T-helper 17 cell (primary cell): Measurements from ENCODE around the gene METTL6. TPM values are rescaled to one million over a fixed set of nuclear protein-coding genes. Genes with fewer than 3 reads are reported as not detected.

Experiments used
- ATAC-seq: fragments of 150-1000 bp; cut with Tn5 transposase; 2 replicates; pipeline ENCODE4 v1.10.0; 2021; ENCODE audit warnings: mild to moderate bottlenecking, moderate library complexity
- DNase-seq, 3 donors: peaks; one replicate each; pipeline versions ENCODE4 v3.0.0 to v3.0.0-alpha.2; 2020 to 2021
- H3K9me3 ChIP-seq: one replicate; pipeline ENCODE4 v1.7.0; 2013; ENCODE audit warnings: low read length, mild to moderate bottlenecking; ENCODE audit not compliant: control insufficient read depth, poor library complexity, severe bottlenecking
- H3K27ac Mint-ChIP-seq: one replicate; pipeline ENCODE4 v1.8.0; 2022; ENCODE audit warnings: mild to moderate bottlenecking, moderate library complexity, mixed read lengths
- H3K27me3 Mint-ChIP-seq: one replicate; pipeline ENCODE4 v1.8.0; 2022; ENCODE audit warnings: mixed read lengths
- H3K36me3 Mint-ChIP-seq: one replicate; pipeline ENCODE4 v1.8.0; 2022; ENCODE audit warnings: low read depth, mixed read lengths
- H3K4me1 Mint-ChIP-seq: one replicate; pipeline ENCODE4 v1.8.0; 2022; ENCODE audit warnings: mild to moderate bottlenecking, mixed read lengths
- H3K4me3 Mint-ChIP-seq: one replicate; pipeline ENCODE4 v1.8.0; 2022; ENCODE audit warnings: mild to moderate bottlenecking, moderate library complexity, mixed read lengths
- total RNA-seq, 4 donors: library from RNA in 2 of 4; stranded (reverse) in 2 of 4; gene quantifications; one replicate each; pipeline ENCODE4 v1.2.3 and lab custom pipeline; 2022 to 2026

METTL6 gene
- total RNA-seq, 2 donors from 2014 or later = 6.5 to 8.6 TPM

GRCh38 chr3:15456321-15456720, 29.0 kb upstream of the METTL6 start:
- H3K4me1 Mint-ChIP-seq = peaks cover 14% of the 10 kb centered on the region
- DNase-seq (no peak), ATAC-seq (no peak)
- H3K27me3 Mint-ChIP-seq = no peaks in the 10 kb centered on the region
- no peak overlapping the region for H3K4me3 Mint-ChIP-seq
- H3K27ac Mint-ChIP-seq = no peak overlapping the region
- H3K9me3 ChIP-seq = no peaks in the 10 kb centered on the region
- H3K36me3 Mint-ChIP-seq = peaks cover 2% of the 10 kb centered on the region

DNA sequence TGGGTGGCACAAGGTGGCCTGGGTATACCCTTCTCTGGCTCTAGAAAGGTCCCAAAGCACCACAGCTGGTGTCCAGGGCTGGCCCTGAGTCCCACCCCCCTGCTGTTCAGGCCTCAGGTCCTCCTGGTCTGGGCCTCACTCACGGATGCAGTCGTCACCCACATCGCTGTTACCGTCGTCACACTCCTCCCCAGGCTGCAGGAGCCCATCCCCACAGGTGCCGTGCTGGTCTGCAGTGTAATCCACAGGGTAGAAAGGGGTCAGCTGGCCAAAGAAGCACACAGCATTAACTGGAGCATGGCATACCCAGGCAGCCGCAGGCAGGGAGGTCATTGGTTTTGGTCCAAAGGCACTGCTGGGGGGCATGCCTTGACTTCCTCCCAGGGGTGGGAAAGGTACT, 28.4 kb upstream of the METTL6 start:
- H3K4me3 Mint-ChIP-seq = no peak overlapping the region
- H3K27me3 Mint-ChIP-seq = no peaks in the 10 kb centered on the region
- no peak for DNase-seq
- no peaks in the 10 kb centered on the region for H3K9me3 ChIP-seq
- H3K27ac Mint-ChIP-seq = peak overlapping the region; percentile 14
- no peak for ATAC-seq
- H3K36me3 Mint-ChIP-seq = peaks cover 4% of the 10 kb centered on the region
- peaks cover 10% of the 10 kb centered on the region for H3K4me1 Mint-ChIP-seq

DNA sequence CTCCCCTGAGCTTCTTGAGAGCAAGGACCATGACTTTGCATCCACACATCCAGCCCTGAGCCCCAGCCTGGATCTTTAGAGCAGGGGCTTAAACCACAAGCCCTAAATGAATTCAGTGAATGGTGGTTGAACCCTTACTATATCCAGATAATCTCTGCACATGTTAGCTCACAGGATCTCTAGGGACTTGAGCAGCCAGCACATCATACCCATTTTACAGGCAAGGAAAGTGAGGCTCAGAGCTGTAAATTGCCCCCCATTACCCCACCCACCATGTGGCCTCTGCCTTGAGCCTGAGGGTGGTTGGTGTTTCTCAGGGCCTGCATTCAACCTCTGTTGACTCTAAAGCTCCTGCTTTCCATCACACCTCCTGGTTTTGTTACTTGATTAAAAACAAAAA, 27.6 kb upstream of the METTL6 start:
- Mint-ChIP-seq H3K36me3 (peaks cover 8% of the 10 kb centered on the region), H3K4me3 (no peak overlapping the region), H3K4me1 (peaks cover 2% of the 10 kb centered on the region), H3K27ac (peak overlapping the region; percentile 14), H3K27me3 (no peaks in the 10 kb centered on the region)
- ATAC-seq (no peak), DNase-seq (no peak)
- H3K9me3 ChIP-seq = no peaks in the 10 kb centered on the region

GRCh38 chr3:15453991-15454625, 26.8 kb upstream of the METTL6 start:
- Mint-ChIP-seq H3K4me3 (no peak overlapping the region), H3K27me3 (no peaks in the 10 kb centered on the region), H3K36me3 (peaks cover 6% of the 10 kb centered on the region), H3K27ac (no peak overlapping the region), H3K4me1 (no peaks in the 10 kb centered on the region)
- ATAC-seq (no peak), DNase-seq (no peak)
- H3K9me3 ChIP-seq = no peaks in the 10 kb centered on the region

GRCh38 chr3:15453501-15453900, 26.2 kb upstream of the METTL6 start:
- ATAC-seq = no peak

GRCh38 chr3:15452961-15453360, 25.6 kb upstream of the METTL6 start:
- H3K27me3 Mint-ChIP-seq = no peaks in the 10 kb centered on the region
- no peak overlapping the region for H3K27ac Mint-ChIP-seq
- ATAC-seq = no peak

More at GRCh38 chr3:15453501-15453900, 26.2 kb upstream of the METTL6 start:
- H3K9me3 ChIP-seq = no peaks in the 10 kb centered on the region
- Mint-ChIP-seq H3K27me3 (no peaks in the 10 kb centered on the region), H3K4me1 (no peaks in the 10 kb centered on the region), H3K27ac (no peak overlapping the region), H3K4me3 (no peak overlapping the region), H3K36me3 (peaks cover 6% of the 10 kb centered on the region)
- no peak for DNase-seq

DNA sequence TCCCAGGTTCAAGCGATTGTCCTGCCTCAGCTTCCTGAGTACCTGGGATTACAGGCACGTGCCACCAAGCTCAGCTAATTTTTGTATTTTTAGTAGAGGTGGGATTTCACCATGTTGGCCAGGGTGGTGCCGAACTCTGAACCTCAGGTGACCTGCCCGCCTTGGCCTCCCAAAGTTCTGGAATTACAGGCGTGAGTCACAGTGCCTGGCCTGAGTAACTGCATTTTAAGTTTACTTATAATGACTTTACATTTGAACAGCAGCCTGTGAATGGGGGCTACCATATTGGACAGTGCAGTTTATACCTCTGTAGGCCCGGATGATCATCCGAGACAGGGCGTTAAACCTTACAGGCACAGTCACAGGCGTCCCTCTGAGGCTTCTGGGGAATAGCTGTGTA, 24.8 kb upstream of the METTL6 start:
- DNase-seq = no peak
- Mint-ChIP-seq H3K27ac (no peak overlapping the region), H3K27me3 (no peaks in the 10 kb centered on the region), H3K36me3 (peaks cover 6% of the 10 kb centered on the region), H3K4me1 (no peaks in the 10 kb centered on the region), H3K4me3 (no peak overlapping the region)
- no peaks in the 10 kb centered on the region for H3K9me3 ChIP-seq
- no peak for ATAC-seq

More at GRCh38 chr3:15452961-15453360, 25.6 kb upstream of the METTL6 start:
- Mint-ChIP-seq H3K36me3 (peaks cover 6% of the 10 kb centered on the region), H3K4me3 (no peak overlapping the region), H3K4me1 (no peaks in the 10 kb centered on the region)
- DNase-seq = no peak
- H3K9me3 ChIP-seq = no peaks in the 10 kb centered on the region

- ATAC-seq (no peak), DNase-seq (no peak)
- H3K4me1 Mint-ChIP-seq = no peaks in the 10 kb centered on the region
- H3K36me3 Mint-ChIP-seq = peaks cover 6% of the 10 kb centered on the region
- H3K4me3 Mint-ChIP-seq = no peak overlapping the region
- peak overlapping the region; percentile 54 for H3K27ac Mint-ChIP-seq
- no peaks in the 10 kb centered on the region for H3K27me3 Mint-ChIP-seq
- H3K9me3 ChIP-seq = no peaks in the 10 kb centered on the region
Observed at GRCh38 chr3:15451216-15452113, 24.1 kb upstream of the METTL6 start.

- Mint-ChIP-seq H3K27me3 (no peaks in the 10 kb centered on the region), H3K36me3 (peaks cover 6% of the 10 kb centered on the region), H3K4me1 (no peaks in the 10 kb centered on the region), H3K27ac (peak overlapping the region; percentile 54), H3K4me3 (peak overlapping the region; percentile 16)
- H3K9me3 ChIP-seq = no peaks in the 10 kb centered on the region
- ATAC-seq (no peak), DNase-seq (no peak)
Observed at GRCh38 chr3:15450438-15451215, 23.3 kb upstream of the METTL6 start.

DNA sequence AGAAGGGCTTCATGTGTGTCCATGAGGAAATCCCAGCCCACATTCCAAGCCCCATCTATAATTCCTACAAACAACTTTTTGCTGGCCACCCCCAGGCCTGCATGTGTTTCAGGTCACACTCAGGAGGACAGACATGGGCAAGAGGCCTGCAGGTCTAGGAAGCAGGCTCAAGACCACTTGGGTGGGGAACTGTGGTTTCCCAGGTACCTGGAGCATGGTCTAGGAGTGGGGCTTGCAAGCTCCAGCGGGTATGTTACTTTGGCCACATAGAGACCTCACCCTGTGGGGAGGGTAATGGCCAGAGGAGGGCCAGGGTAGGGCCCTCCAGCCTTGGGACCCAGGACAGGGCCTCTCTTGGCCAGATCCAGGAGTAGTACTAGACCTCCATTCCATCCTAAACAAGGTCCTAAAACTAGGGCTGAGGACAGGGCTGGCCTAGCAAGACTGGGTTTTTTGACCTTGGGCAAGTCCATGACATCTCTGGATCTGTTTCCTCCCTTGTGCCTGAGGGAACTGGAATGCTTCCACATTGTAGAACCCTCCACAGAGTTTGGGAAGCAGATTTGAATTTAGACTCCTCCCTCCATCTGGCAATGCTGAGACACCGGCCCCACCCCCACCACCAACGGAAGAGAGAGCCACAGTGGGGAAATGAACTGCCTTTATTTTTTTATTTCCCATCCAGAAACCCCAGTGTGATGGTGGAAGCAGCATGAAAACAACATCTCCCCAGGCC, 22.3 kb upstream of the METTL6 start:
- Mint-ChIP-seq H3K36me3 (peaks cover 6% of the 10 kb centered on the region), H3K27ac (no peak overlapping the region), H3K27me3 (no peaks in the 10 kb centered on the region), H3K4me1 (no peaks in the 10 kb centered on the region), H3K4me3 (no peak overlapping the region)
- no peaks in the 10 kb centered on the region for H3K9me3 ChIP-seq
- ATAC-seq (no peak), DNase-seq (no peak)

GRCh38 chr3:15443826-15444524, 16.6 kb upstream of the METTL6 start:
- no peak for DNase-seq
- peaks cover 11% of the 10 kb centered on the region for H3K36me3 Mint-ChIP-seq
- no peaks in the 10 kb centered on the region for H3K9me3 ChIP-seq
- H3K4me1 Mint-ChIP-seq = peaks cover 4% of the 10 kb centered on the region
- no peak for ATAC-seq
- H3K4me3 Mint-ChIP-seq = no peak overlapping the region
- peak overlapping the region; percentile 39 for H3K27ac Mint-ChIP-seq
- H3K27me3 Mint-ChIP-seq = no peaks in the 10 kb centered on the region

GRCh38 chr3:15440891-15441290, 13.5 kb upstream of the METTL6 start:
- H3K9me3 ChIP-seq = no peaks in the 10 kb centered on the region
- Mint-ChIP-seq H3K4me1 (peaks cover 4% of the 10 kb centered on the region), H3K27ac (peak overlapping the region; percentile 79), H3K27me3 (no peaks in the 10 kb centered on the region), H3K36me3 (peaks cover 11% of the 10 kb centered on the region), H3K4me3 (no peak overlapping the region)
- ATAC-seq = no peak
- no peak for DNase-seq
